Trophoblast cell (in vitro differentiated cells and primary cell): Measurements from ENCODE around the gene NANS.

Experiments used
- DNase-seq, 2 donors: peaks; one replicate each; pipeline ENCODE4 v3.0.0-alpha.2; 2016
- H2AFZ ChIP-seq: 2 replicates; pipeline ENCODE4 v1.6.1; 2013; ENCODE audit warnings: low read length, moderate library complexity, mild to moderate bottlenecking; ENCODE audit not compliant: insufficient read depth, poor library complexity
- H2AK5ac ChIP-seq: 2 replicates; pipeline ENCODE4 v1.6.1; 2013; ENCODE audit warnings: mild to moderate bottlenecking, low read length
- H2BK120ac ChIP-seq: 2 replicates; pipeline ENCODE4 v1.6.1; 2013; ENCODE audit warnings: low read length, mild to moderate bottlenecking, moderate library complexity; ENCODE audit not compliant: insufficient read depth, poor library complexity
- H2BK12ac ChIP-seq: 2 replicates; pipeline ENCODE4 v1.6.1; 2013; ENCODE audit warnings: mild to moderate bottlenecking, low read length, moderate library complexity
- H2BK5ac ChIP-seq: 2 replicates; pipeline ENCODE4 v1.6.1; 2013; ENCODE audit warnings: low read length, low read depth, moderate library complexity, mild to moderate bottlenecking; ENCODE audit not compliant: poor library complexity
- H3K14ac ChIP-seq: 2 replicates; pipeline ENCODE4 v1.6.1; 2013; ENCODE audit warnings: mild to moderate bottlenecking, low read length
- H3K18ac ChIP-seq: 2 replicates; pipeline ENCODE4 v1.6.1; 2013; ENCODE audit warnings: mild to moderate bottlenecking, low read length
- H3K23ac ChIP-seq: 2 replicates; pipeline ENCODE4 v1.6.1; 2013; ENCODE audit warnings: low read length
- H3K27ac ChIP-seq: 2 replicates; pipeline ENCODE4 v1.5.1; 2013; ENCODE audit warnings: low read depth, mild to moderate bottlenecking, inconsistent platforms, low read length, moderate library complexity
- H3K27me3 ChIP-seq: 2 replicates; pipeline ENCODE4 v1.6.1; 2013; ENCODE audit warnings: inconsistent platforms, mild to moderate bottlenecking, low read length, moderate library complexity; ENCODE audit not compliant: insufficient read depth
- H3K36me3 ChIP-seq, 2 experiments: 1 replicate in 1 of 2; 2 replicates in 1 of 2; pipeline ENCODE4 v1.6.1; 2013; ENCODE audit warnings: low read length in 2 of 2, mild to moderate bottlenecking in 2 of 2, moderate library complexity in 1 of 2; ENCODE audit not compliant: insufficient read depth in 2 of 2, control insufficient read depth in 1 of 2
- H3K4ac ChIP-seq: 2 replicates; pipeline ENCODE4 v1.6.1; 2013; ENCODE audit warnings: low read depth, mild to moderate bottlenecking, low read length, moderate library complexity
- H3K4me1 ChIP-seq, 2 experiments: 1 replicate in 1 of 2; 2 replicates in 1 of 2; pipeline ENCODE4 v1.6.1; 2013; ENCODE audit warnings: low read length in 2 of 2, mild to moderate bottlenecking in 2 of 2, moderate library complexity in 1 of 2; ENCODE audit not compliant: insufficient read depth in 2 of 2, control insufficient read depth in 1 of 2
- H3K4me2 ChIP-seq: 2 replicates; pipeline ENCODE4 v1.6.1; 2013; ENCODE audit warnings: inconsistent platforms, mild to moderate bottlenecking, low read length, moderate library complexity
- H3K4me3 ChIP-seq: 2 replicates; pipeline ENCODE4 v1.5.1; 2013; ENCODE audit warnings: mild to moderate bottlenecking, low read depth, low read length, inconsistent platforms
- H3K79me1 ChIP-seq: one replicate; pipeline ENCODE4 v1.6.1; 2013; ENCODE audit warnings: low read length
- H3K79me2 ChIP-seq: 2 replicates; pipeline ENCODE4 v1.6.1; 2013; ENCODE audit warnings: low read length, mild to moderate bottlenecking; ENCODE audit not compliant: control insufficient read depth, insufficient read depth, poor library complexity
- H3K9ac ChIP-seq: 2 replicates; pipeline ENCODE4 v1.6.1; 2013; ENCODE audit warnings: mild to moderate bottlenecking, low read length
- H3K9me3 ChIP-seq: 2 replicates; pipeline ENCODE4 v1.6.1; 2013; ENCODE audit warnings: low read depth, mild to moderate bottlenecking, control low read depth, inconsistent platforms, low read length; ENCODE audit not compliant: insufficient read depth
- H4K12ac ChIP-seq: 2 replicates; pipeline ENCODE4 v1.6.1; 2013; ENCODE audit warnings: low read depth, mild to moderate bottlenecking, low read length, moderate library complexity
- H4K8ac ChIP-seq: 2 replicates; pipeline ENCODE4 v1.6.1; 2013; ENCODE audit warnings: low read depth, mild to moderate bottlenecking, low read length, moderate library complexity
- H4K91ac ChIP-seq: one replicate; pipeline ENCODE4 v1.6.1; 2013; ENCODE audit warnings: low read depth, mild to moderate bottlenecking, low read length, moderate library complexity
- WGBS: extraction: QIAGEN DNeasy Blood & Tissue Kit; methylation state at CpG from one replicate; pipeline ENCODE4 v1.1.7; 2013; ENCODE audit warnings: missing lambda C conversion rate; ENCODE audit not compliant: insufficient read length, insufficient coverage; ENCODE audit errors: extremely low coverage; 5-methylcytosine and 5-hydroxymethylcytosine counted together

NANS gene

GRCh38 chr9:98020476-98021145 lies 35.9 kb upstream of the NANS start:
- Histone ChIP-seq H2BK5ac (no peak overlapping the region), H3K4me3 (no peak overlapping the region), H3K9me3 (no peaks in the 10 kb centered on the region), H3K36me3 (peaks cover 9 to 37% of the 10 kb centered on the region in 2 experiments), H3K79me2 (no peaks in the 10 kb centered on the region), H3K14ac (no peak overlapping the region), H3K4ac (no peak overlapping the region), H4K8ac (no peak overlapping the region), H2BK12ac (no peak overlapping the region), H3K4me1 (no peaks in the 10 kb centered on the region), H2AFZ (no peak overlapping the region), H4K91ac (no peak overlapping the region), H2BK120ac (no peak overlapping the region), H3K23ac (no peak overlapping the region), H4K12ac (no peak overlapping the region), H3K27me3 (no peaks in the 10 kb centered on the region), H3K4me2 (no peak overlapping the region), H3K79me1 (no peaks in the 10 kb centered on the region), H2AK5ac (no peak overlapping the region), H3K9ac (no peak overlapping the region), H3K18ac (no peak overlapping the region), H3K27ac (no peak overlapping the region)
- WGBS, result no CpG with 5 or more reads among the region's 8 CpGs
- DNase-seq, result no peak

GRCh38 chr9:98021306-98022040 lies 35.1 kb upstream of the NANS start:
- Histone ChIP-seq H3K4ac (no peak overlapping the region), H3K18ac (no peak overlapping the region), H3K4me1 (peaks cover 0 to 2% of the 10 kb centered on the region in 2 experiments), H2AFZ (no peak overlapping the region), H3K79me1 (no peaks in the 10 kb centered on the region), H3K79me2 (no peaks in the 10 kb centered on the region), H2BK120ac (no peak overlapping the region), H4K8ac (no peak overlapping the region), H3K27ac (no peak overlapping the region), H3K36me3 (peaks cover 9 to 34% of the 10 kb centered on the region in 2 experiments), H3K27me3 (no peaks in the 10 kb centered on the region), H3K4me2 (no peak overlapping the region), H2BK5ac (no peak overlapping the region), H4K12ac (no peak overlapping the region), H2AK5ac (no peak overlapping the region), H3K9ac (no peak overlapping the region), H4K91ac (no peak overlapping the region), H2BK12ac (no peak overlapping the region), H3K4me3 (no peak overlapping the region), H3K9me3 (no peaks in the 10 kb centered on the region), H3K14ac (no peak overlapping the region), H3K23ac (no peak overlapping the region)
- DNase-seq, result no peak
- WGBS, result no CpG with 5 or more reads among the region's 8 CpGs

GRCh38 chr9:98022447-98022846 lies 34.1 kb upstream of the NANS start:
- H3K27ac ChIP-seq, result no peak overlapping the region
- no peaks in the 10 kb centered on the region for H3K79me1 ChIP-seq
- no peak overlapping the region for H3K14ac ChIP-seq
- H4K12ac ChIP-seq, result no peak overlapping the region
- H2BK12ac ChIP-seq, result no peak overlapping the region
- no peak overlapping the region for H3K4me3 ChIP-seq
- H3K4me2 ChIP-seq, result no peak overlapping the region
- no peak overlapping the region for H2AK5ac ChIP-seq
- peaks cover 0 to 2% of the 10 kb centered on the region in 2 experiments for H3K4me1 ChIP-seq
- H3K23ac ChIP-seq, result no peak overlapping the region
- H3K27me3 ChIP-seq, result no peaks in the 10 kb centered on the region
- no peaks in the 10 kb centered on the region for H3K9me3 ChIP-seq
- no peak overlapping the region for H4K8ac ChIP-seq
- no peak overlapping the region for H2BK5ac ChIP-seq
- peaks cover 9 to 32% of the 10 kb centered on the region in 2 experiments for H3K36me3 ChIP-seq
- H3K9ac ChIP-seq, result no peak overlapping the region
- no peak overlapping the region for H3K18ac ChIP-seq
- no peak overlapping the region for H2AFZ ChIP-seq
- no peak overlapping the region for H3K4ac ChIP-seq
- no peaks in the 10 kb centered on the region for H3K79me2 ChIP-seq
- no CpG with 5 or more reads among the region's 8 CpGs for WGBS
- DNase-seq, result no peak
- no peak overlapping the region for H2BK120ac ChIP-seq
- H4K91ac ChIP-seq, result no peak overlapping the region

- H3K4me2 ChIP-seq, result no peak overlapping the region
- WGBS, result no CpG with 5 or more reads among the region's 1 CpG
- no peaks in the 10 kb centered on the region for H3K79me2 ChIP-seq
Observed at GRCh38 chr9:98024702-98025101, 31.8 kb upstream of the NANS start.

More at GRCh38 chr9:98024702-98025101, 31.8 kb upstream of the NANS start:
- no peak for DNase-seq
- H3K4me1 ChIP-seq, result peaks cover 0 to 2% of the 10 kb centered on the region in 2 experiments
- H3K23ac ChIP-seq, result no peak overlapping the region
- H3K4me3 ChIP-seq, result no peak overlapping the region
- H3K18ac ChIP-seq, result no peak overlapping the region
- no peak overlapping the region for H3K4ac ChIP-seq
- H3K27ac ChIP-seq, result no peak overlapping the region
- no peak overlapping the region for H2BK12ac ChIP-seq
- no peak overlapping the region for H4K12ac ChIP-seq
- H2AFZ ChIP-seq, result no peak overlapping the region
- H3K14ac ChIP-seq, result no peak overlapping the region
- H4K91ac ChIP-seq, result no peak overlapping the region
- peaks cover 3 to 14% of the 10 kb centered on the region in 2 experiments for H3K36me3 ChIP-seq
- H3K9ac ChIP-seq, result no peak overlapping the region
- no peak overlapping the region for H2BK5ac ChIP-seq
- no peaks in the 10 kb centered on the region for H3K9me3 ChIP-seq
- H4K8ac ChIP-seq, result no peak overlapping the region
- H3K79me1 ChIP-seq, result no peaks in the 10 kb centered on the region
- H2AK5ac ChIP-seq, result no peak overlapping the region
- no peak overlapping the region for H2BK120ac ChIP-seq
- H3K27me3 ChIP-seq, result no peaks in the 10 kb centered on the region
